Peyer's patch (tissue), 4 donors: Measurements from ENCODE around the gene C16orf96. TPM values are rescaled to one million over a fixed set of nuclear protein-coding genes. Genes with fewer than 3 reads are reported as not detected.

ENCODE experiments used
- DNase-seq, 3 donors: peaks; one replicate each; pipeline ENCODE4 v3.0.0-alpha.2; 2017 to 2019
- H3K27ac ChIP-seq, 4 donors: fragments of 200-600 bp; sonication (generic); one replicate each; pipeline ENCODE4 v1.5.1; 2016 to 2019
- H3K27me3 ChIP-seq, 2 donors: fragments of 200-600 bp; sonication (generic); one replicate each; pipeline ENCODE4 v1.5.1; 2019
- H3K36me3 ChIP-seq, 3 donors: fragments of 200-600 bp; sonication (generic); one replicate each; pipeline ENCODE4 v1.5.1; 2016 to 2019
- H3K4me1 ChIP-seq, 4 donors: fragments of 200-600 bp; sonication (generic); one replicate each; pipeline ENCODE4 v1.5.1; 2016 to 2019
- H3K4me3 ChIP-seq, 4 donors: fragments of 200-600 bp; sonication (generic); 1 replicate in 3 of 4; 2 replicates in 1 of 4; pipeline ENCODE4 v1.5.1; 2016 to 2019; ENCODE audit warnings: mild to moderate bottlenecking in 1 of 4
- H3K9me3 ChIP-seq, 4 donors: fragments of 200-600 bp; sonication (generic); one replicate each; pipeline ENCODE4 v1.5.1; 2016 to 2019; ENCODE audit warnings: mild to moderate bottlenecking in 1 of 4
- POLR2A ChIP-seq, 2 donors: fragments of 450-650 bp; IDR thresholded peaks; one replicate each; pipeline ENCODE4 v1.5.1; 2017; ENCODE audit warnings: antibody characterized with exemption in 2 of 2, mild to moderate bottlenecking in 2 of 2, moderate library complexity in 2 of 2
- total RNA-seq, 4 donors: library from RNA; depleted of rRNA; stranded (reverse); fragments of >200 nt; gene quantifications; one replicate each; pipeline ENCODE4 v1.1.0, GENCODE V29; 2016
- TF ChIP-seq, protein P1 (sequence below), 6 experiments: fragments of 450-650 bp in 4 of 6; fragments of 200-600 bp in 2 of 6; sonication (generic) in 1 of 6; IDR thresholded peaks; one replicate each; pipeline ENCODE4 v1.5.1; 2017 to 2019; ENCODE audit warnings: antibody characterized with exemption in 6 of 6, mild to moderate bottlenecking in 3 of 6, moderate library complexity in 1 of 6

The C16orf96 gene
- total RNA-seq, 4 donors from 2014 or later, result not detected

- DNase-seq, result no peak
- H3K27ac ChIP-seq, result peak overlapping the region; percentile 65 to 78 (median 72)
Measured at GRCh38 chr16:4513881-4514280, 42.3 kb upstream of the C16orf96 start.

DNA sequence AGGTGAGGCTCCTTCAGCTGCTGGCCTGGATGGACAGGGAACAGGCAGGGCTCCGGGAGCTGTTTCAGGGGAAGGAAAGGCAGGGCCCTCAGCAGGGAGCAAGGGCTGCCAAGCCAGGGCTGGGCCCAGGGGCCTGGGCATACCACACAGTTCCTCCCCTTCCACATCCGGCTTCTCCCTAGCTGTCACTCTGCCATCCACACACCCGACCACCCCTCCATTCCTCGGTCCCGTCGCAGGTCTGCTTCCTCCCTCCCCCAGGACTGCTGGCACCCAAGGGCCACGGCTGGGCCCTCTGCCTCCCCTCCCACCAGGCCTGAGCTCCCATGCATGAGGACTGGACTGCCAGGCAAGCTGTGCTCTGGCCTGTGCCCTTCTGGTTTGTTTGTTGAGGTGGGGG lies 41.5 kb upstream of the C16orf96 start:
- peaks cover 4 to 40% (median 13%) of the 10 kb centered on the region in 4 donors for H3K4me1 ChIP-seq
- peak overlapping the region; percentile 65 to 78 (median 72) for H3K27ac ChIP-seq
- H3K9me3 ChIP-seq, result no peaks in the 10 kb centered on the region
- H3K36me3 ChIP-seq, result peaks cover 0 to 45% (median 0%) of the 10 kb centered on the region in 3 donors
- DNase-seq, result no peak
- no peaks in the 10 kb centered on the region for H3K27me3 ChIP-seq
- H3K4me3 ChIP-seq, result no peak overlapping the region
- no peak for TF ChIP-seq POLR2A (IDR thresholded peaks at IDR 0.05)
- TF ChIP-seq, protein P1, sequence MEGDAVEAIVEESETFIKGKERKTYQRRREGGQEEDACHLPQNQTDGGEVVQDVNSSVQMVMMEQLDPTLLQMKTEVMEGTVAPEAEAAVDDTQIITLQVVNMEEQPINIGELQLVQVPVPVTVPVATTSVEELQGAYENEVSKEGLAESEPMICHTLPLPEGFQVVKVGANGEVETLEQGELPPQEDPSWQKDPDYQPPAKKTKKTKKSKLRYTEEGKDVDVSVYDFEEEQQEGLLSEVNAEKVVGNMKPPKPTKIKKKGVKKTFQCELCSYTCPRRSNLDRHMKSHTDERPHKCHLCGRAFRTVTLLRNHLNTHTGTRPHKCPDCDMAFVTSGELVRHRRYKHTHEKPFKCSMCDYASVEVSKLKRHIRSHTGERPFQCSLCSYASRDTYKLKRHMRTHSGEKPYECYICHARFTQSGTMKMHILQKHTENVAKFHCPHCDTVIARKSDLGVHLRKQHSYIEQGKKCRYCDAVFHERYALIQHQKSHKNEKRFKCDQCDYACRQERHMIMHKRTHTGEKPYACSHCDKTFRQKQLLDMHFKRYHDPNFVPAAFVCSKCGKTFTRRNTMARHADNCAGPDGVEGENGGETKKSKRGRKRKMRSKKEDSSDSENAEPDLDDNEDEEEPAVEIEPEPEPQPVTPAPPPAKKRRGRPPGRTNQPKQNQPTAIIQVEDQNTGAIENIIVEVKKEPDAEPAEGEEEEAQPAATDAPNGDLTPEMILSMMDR (IDR thresholded peaks at IDR 0.05), result no peak

More at GRCh38 chr16:4513881-4514280, 42.3 kb upstream of the C16orf96 start:
- Histone ChIP-seq H3K4me3 (no peak overlapping the region), H3K9me3 (no peaks in the 10 kb centered on the region), H3K4me1 (peaks cover 4 to 40% (median 13%) of the 10 kb centered on the region in 4 donors), H3K36me3 (peaks cover 0 to 52% (median 0%) of the 10 kb centered on the region in 3 donors), H3K27me3 (no peaks in the 10 kb centered on the region)
- TF ChIP-seq POLR2A (IDR thresholded peaks at IDR 0.05), result no peak
- TF ChIP-seq, protein P1 (IDR thresholded peaks at IDR 0.05), result no peak

DNA sequence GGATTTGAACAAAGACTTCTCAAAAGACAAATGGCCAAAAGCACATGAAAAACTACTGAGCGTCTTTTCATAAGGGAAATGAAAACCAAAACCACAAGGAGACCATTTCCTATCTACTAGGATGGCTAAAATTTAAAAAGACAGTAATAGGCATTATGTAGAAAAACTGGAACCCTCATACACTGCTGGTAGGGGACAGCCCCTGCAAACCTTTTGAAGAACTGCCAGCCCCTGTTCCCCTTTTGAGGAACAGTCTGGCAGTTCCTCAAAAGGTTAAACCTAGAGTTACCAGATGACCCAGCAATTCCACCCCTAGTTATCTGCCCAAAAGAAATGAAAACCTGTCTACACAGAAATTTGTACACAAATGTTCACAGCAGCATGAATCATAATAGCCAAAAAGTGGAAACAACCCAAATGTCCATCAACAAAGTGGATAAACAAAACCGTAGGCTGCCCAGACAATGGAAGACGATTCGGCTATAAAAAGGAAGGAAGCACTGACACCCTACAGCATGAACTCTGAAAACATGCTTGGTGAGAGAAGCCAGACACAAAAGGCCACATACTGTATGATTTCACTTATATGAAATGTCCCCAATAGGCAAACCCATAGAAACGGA lies 40.4 kb upstream of the C16orf96 start:
- no peak for TF ChIP-seq POLR2A (IDR thresholded peaks at IDR 0.05)
- TF ChIP-seq, protein P1 (IDR thresholded peaks at IDR 0.05), result no peak
- H3K36me3 ChIP-seq, result peaks cover 0 to 36% (median 0%) of the 10 kb centered on the region in 3 donors
- no peak overlapping the region for H3K4me3 ChIP-seq
- no peaks in the 10 kb centered on the region for H3K9me3 ChIP-seq
- H3K27ac ChIP-seq, result peak overlapping the region; percentile 51 to 73 (median 68)
- DNase-seq, result peak in 1 of 3 donors; percentile 36
- peaks cover 4 to 39% (median 13%) of the 10 kb centered on the region in 4 donors for H3K4me1 ChIP-seq
- no peaks in the 10 kb centered on the region for H3K27me3 ChIP-seq

- no peak overlapping the region for H3K4me3 ChIP-seq
- H3K4me1 ChIP-seq, result peaks cover 4 to 28% (median 13%) of the 10 kb centered on the region in 4 donors
- H3K27ac ChIP-seq, result no peak overlapping the region
- DNase-seq, result no peak
- no peaks in the 10 kb centered on the region for H3K27me3 ChIP-seq
- no peak for TF ChIP-seq POLR2A (IDR thresholded peaks at IDR 0.05)
- TF ChIP-seq, protein P1 (IDR thresholded peaks at IDR 0.05), result peak; percentile 9 to 49 (median 36)
- no peaks in the 10 kb centered on the region for H3K9me3 ChIP-seq
- H3K36me3 ChIP-seq, result peaks cover 0 to 20% (median 0%) of the 10 kb centered on the region in 3 donors
Measured at GRCh38 chr16:4517812-4518680, 38.1 kb upstream of the C16orf96 start.

DNA sequence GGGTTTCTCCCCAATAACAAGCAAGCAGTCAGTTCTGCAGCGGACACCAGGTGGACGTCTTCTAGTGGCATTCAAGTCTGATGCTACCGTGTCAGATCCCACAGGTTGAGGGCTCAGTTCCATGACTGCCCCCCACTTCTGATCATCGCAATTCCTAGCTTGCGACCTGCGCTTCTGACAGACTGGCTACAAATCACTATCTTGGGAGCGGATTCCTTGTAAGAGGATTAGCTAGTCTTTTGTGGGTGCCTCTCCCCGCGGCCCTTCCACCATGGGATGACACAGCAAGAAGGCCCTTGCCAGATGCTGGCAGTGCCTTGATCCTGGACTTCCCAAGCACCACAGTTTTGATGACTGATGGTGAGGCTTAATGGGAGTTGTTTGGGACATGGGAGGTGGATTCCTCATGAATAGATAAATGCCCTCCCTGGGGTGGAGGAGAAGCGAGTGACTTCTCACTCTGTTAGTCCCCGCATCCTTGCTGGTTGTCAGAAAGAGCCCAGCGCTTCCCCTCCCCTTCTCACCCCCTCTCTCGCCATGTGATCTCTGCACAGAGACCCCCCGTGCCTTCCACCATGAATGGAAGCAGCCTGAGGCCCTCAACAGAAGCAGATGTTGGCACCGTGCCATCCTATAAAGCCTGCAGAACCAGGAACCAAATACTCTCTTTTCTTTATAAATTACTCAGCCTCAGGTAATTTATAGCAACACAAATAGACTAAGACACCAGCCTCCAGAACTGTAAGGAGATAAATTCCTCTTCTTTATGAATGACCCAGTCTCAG lies 36.7 kb upstream of the C16orf96 start:
- peaks cover 4 to 17% (median 8%) of the 10 kb centered on the region in 4 donors for H3K4me1 ChIP-seq
- no peak overlapping the region for H3K27ac ChIP-seq
- no peak overlapping the region for H3K4me3 ChIP-seq
- no peaks in the 10 kb centered on the region for H3K27me3 ChIP-seq
- no peak for DNase-seq
- peaks cover 0 to 12% (median 0%) of the 10 kb centered on the region in 3 donors for H3K36me3 ChIP-seq
- TF ChIP-seq, protein P1 (IDR thresholded peaks at IDR 0.05), result no peak
- no peak for TF ChIP-seq POLR2A (IDR thresholded peaks at IDR 0.05)
- H3K9me3 ChIP-seq, result no peaks in the 10 kb centered on the region
